Neural cell (in vitro differentiated cells): Measurements from ENCODE around the gene ADSL.

Experiments used
- EZH2 ChIP-seq: fragments of 200-600, 300-800 bp; shearing (Covaris generic), sonication (generic); IDR thresholded peaks from 2 replicates; pipeline ENCODE4 v1.6.1; 2014; ENCODE audit warnings: antibody characterized with exemption, low read length, borderline replicate concordance, mild to moderate bottlenecking; ENCODE audit not compliant: insufficient read depth, poor library complexity, severe bottlenecking
- TF ChIP-seq, protein P1 (sequence below): IDR thresholded peaks from 2 replicates; pipeline ENCODE4 v1.6.1; 2012; ENCODE audit warnings: borderline replicate concordance

- TF ChIP-seq EZH2, result no peak
- TF ChIP-seq, protein P1, sequence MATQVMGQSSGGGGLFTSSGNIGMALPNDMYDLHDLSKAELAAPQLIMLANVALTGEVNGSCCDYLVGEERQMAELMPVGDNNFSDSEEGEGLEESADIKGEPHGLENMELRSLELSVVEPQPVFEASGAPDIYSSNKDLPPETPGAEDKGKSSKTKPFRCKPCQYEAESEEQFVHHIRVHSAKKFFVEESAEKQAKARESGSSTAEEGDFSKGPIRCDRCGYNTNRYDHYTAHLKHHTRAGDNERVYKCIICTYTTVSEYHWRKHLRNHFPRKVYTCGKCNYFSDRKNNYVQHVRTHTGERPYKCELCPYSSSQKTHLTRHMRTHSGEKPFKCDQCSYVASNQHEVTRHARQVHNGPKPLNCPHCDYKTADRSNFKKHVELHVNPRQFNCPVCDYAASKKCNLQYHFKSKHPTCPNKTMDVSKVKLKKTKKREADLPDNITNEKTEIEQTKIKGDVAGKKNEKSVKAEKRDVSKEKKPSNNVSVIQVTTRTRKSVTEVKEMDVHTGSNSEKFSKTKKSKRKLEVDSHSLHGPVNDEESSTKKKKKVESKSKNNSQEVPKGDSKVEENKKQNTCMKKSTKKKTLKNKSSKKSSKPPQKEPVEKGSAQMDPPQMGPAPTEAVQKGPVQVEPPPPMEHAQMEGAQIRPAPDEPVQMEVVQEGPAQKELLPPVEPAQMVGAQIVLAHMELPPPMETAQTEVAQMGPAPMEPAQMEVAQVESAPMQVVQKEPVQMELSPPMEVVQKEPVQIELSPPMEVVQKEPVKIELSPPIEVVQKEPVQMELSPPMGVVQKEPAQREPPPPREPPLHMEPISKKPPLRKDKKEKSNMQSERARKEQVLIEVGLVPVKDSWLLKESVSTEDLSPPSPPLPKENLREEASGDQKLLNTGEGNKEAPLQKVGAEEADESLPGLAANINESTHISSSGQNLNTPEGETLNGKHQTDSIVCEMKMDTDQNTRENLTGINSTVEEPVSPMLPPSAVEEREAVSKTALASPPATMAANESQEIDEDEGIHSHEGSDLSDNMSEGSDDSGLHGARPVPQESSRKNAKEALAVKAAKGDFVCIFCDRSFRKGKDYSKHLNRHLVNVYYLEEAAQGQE, result no peak
These were observed 36.1 kb upstream of the ADSL start for GRCh38 chr22:40310081-40310767.
